Adipocyte (in vitro differentiated cells): ENCODE results near the gene DHRSX.
A peak's percentile ranks its signal among the peaks of the same experiment; 100 is the strongest.
"Not testable (repeated sequence)": the region's sequence is repeated elsewhere in the genome, so short reads cannot be mapped to it uniquely, and the experiment has no call there.

Experiments
- DNase-seq: peaks from one replicate; pipeline ENCODE4 v3.0.0-alpha.2; 2015; ENCODE audit warnings: low read depth
- H3K27me3 ChIP-seq: replicated peaks from 2 replicates; pipeline ENCODE4 v1.7.0; 2013; ENCODE audit warnings: mild to moderate bottlenecking, low read length, moderate library complexity; ENCODE audit not compliant: control insufficient read depth, insufficient read depth
- H3K36me3 ChIP-seq: 2 replicates; pipeline ENCODE4 v1.7.0; 2013; ENCODE audit warnings: low read length, mild to moderate bottlenecking, moderate library complexity; ENCODE audit not compliant: control insufficient read depth, insufficient read depth, severe bottlenecking
- H3K4me1 ChIP-seq: 2 replicates; pipeline ENCODE4 v1.7.0; 2013; ENCODE audit warnings: mild to moderate bottlenecking, low read length, moderate library complexity; ENCODE audit not compliant: control insufficient read depth, insufficient read depth
- H3K4me3 ChIP-seq: 2 replicates; pipeline ENCODE4 v1.7.0; 2013; ENCODE audit warnings: mild to moderate bottlenecking, low read length, moderate library complexity
- H3K9ac ChIP-seq: 2 replicates; pipeline ENCODE4 v1.7.0; 2013; ENCODE audit warnings: mild to moderate bottlenecking, low read length, moderate library complexity
- H3K9me3 ChIP-seq: 2 replicates; pipeline ENCODE4 v1.7.0; 2013; ENCODE audit warnings: mild to moderate bottlenecking, low read length, moderate library complexity; ENCODE audit not compliant: control insufficient read depth

The DHRSX gene

DNA sequence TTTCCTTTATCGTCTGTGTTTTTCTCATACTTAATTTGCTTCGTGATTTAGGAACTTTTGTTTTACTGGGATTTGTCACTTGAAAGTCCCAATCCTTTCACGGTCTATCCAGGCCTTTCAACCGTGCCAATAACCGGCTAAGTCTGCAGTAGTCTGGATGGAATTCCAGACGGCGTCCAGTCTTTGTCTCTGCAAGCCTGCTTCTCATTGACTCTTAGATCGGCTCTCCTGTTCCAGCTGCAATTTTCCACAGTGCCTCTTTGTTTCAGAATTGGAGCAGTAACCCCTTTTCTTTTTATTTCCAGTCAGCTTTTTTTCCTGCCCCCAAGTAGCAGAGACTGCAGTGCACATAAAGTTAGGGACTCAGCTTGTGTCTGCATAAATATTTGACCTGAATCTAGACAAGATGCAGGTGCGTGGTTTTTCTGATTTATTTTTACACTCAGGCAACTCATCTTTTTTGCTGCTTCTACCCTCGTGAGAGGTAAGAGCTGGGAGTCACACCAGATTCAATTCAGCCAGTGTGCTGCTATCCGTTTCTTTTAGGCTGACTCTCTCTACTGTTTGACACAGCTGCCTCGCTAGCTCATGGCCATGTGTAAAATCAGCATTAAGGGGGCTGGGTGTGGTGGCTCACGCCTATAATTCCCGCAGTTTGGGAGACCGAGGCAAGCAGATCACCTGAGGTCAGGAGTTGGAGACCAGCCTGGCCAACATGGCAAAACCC lies 37.4 kb upstream of the DHRSX start:
- peak; percentile 7 for DNase-seq
- Histone ChIP-seq H3K36me3 (no peaks in the 10 kb centered on the region), H3K9ac (no peak overlapping the region), H3K27me3 (peaks cover 36% of the 10 kb centered on the region), H3K4me1 (no peaks in the 10 kb centered on the region), H3K9me3 (no peaks in the 10 kb centered on the region), H3K4me3 (no peak overlapping the region)

GRCh38 chrX:2536974-2537373 lies 36.2 kb upstream of the DHRSX start:
- H3K9me3 ChIP-seq = no peaks in the 10 kb centered on the region
- no peak for DNase-seq
- H3K36me3 ChIP-seq = no peaks in the 10 kb centered on the region
- H3K9ac ChIP-seq = no peak overlapping the region
- peaks cover 37% of the 10 kb centered on the region for H3K27me3 ChIP-seq
- no peaks in the 10 kb centered on the region for H3K4me1 ChIP-seq
- no peak overlapping the region for H3K4me3 ChIP-seq

- no peak for DNase-seq
- no peaks in the 10 kb centered on the region for H3K36me3 ChIP-seq
- H3K9ac ChIP-seq = no peak overlapping the region
- no peaks in the 10 kb centered on the region for H3K4me1 ChIP-seq
- H3K27me3 ChIP-seq = peaks cover 34% of the 10 kb centered on the region
- H3K4me3 ChIP-seq = no peak overlapping the region
- no peaks in the 10 kb centered on the region for H3K9me3 ChIP-seq
These were observed 35.4 kb upstream of the DHRSX start for GRCh38 chrX:2536141-2536540.

DNA sequence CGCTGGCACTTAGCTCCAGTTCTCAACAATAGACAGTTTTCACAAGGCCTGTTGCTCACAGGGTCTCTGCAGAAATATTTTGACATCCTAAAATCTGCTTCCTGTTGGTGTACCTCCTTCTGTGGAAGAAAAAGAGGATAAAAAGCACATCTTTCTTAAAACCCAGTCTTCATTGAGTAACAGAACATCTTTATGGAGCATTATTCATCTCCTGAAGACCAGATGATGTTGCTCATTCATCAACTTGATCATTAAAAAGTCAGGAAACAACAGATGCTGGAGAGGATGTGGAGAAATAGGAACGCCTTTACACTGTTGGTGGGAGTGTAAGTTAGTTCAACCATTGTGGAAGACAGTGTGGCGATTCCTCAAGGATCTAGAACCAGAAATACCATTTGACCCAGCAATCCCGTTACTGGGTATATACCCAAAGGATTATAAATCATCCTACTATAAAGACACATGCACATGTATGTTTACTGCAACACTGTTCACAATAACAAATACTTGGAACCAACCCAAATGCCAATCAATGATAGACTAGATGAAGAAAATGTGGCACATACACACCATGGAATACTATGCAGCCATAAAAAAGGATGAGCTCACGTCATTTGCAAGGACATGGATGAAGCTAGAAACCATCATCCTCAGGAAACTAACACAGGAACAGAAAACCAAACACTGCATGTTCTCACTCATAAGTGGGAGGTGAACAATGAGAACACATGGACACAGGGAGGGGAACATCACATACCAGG lies 33.7 kb upstream of the DHRSX start:
- H3K4me1 ChIP-seq, DNase-seq, H3K4me3 ChIP-seq, H3K9ac ChIP-seq, H3K9me3 ChIP-seq, H3K36me3 ChIP-seq: not testable (repeated sequence)
- H3K27me3 ChIP-seq = peaks cover 31% of the 10 kb centered on the region

GRCh38 chrX:2533424-2533823 lies 32.6 kb upstream of the DHRSX start:
- no peaks in the 10 kb centered on the region for H3K36me3 ChIP-seq
- no peaks in the 10 kb centered on the region for H3K9me3 ChIP-seq
- no peaks in the 10 kb centered on the region for H3K4me1 ChIP-seq
- H3K9ac ChIP-seq = no peak overlapping the region
- no peak overlapping the region for H3K4me3 ChIP-seq
- peaks cover 27% of the 10 kb centered on the region for H3K27me3 ChIP-seq
- DNase-seq = no peak

DNA sequence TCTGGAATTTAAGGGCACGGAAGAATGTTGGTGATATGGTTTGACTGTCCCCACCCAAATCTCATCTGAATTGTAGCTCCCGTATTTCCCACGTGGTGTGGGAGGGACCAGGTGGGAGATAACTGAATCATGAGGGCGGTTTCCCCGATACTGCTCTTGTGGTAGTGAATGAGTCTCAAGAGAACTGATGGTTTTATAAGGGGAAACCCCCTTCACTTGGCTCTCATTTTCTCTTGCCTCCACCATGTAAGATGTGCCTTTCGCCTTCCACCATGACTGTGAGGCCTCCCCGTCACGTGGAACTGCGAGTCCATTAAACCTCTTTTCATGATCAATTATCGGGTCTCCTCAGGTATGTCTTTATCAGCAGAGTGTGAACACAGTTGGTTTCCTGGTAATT lies 25.6 kb upstream of the DHRSX start:
- no peak for DNase-seq

DNA sequence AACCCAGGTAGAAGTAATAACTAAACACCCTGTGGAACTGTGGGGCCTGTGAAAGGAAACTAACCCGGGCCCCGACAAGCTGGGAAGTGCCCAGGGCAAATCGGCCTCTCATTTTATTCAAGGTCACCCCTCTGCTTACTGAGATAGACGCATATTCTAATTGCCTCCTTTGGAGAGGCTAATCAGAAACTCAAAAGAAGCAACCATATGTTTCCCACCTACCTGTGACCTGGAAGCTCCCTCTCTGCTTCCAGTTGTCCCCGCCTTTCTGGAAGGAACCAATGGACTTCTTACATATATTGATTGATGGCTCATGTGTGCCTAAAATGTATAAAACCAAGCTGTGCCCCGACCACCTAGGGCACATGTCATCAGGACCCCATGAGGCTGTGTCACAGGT lies 23.1 kb upstream of the DHRSX start:
- Histone ChIP-seq H3K36me3 (no peaks in the 10 kb centered on the region), H3K4me1 (no peaks in the 10 kb centered on the region), H3K27me3 (peaks cover 26% of the 10 kb centered on the region), H3K9me3 (no peaks in the 10 kb centered on the region), H3K9ac (no peak overlapping the region), H3K4me3 (no peak overlapping the region)
- no peak for DNase-seq

More for the DNA sequence above, 25.6 kb upstream of the DHRSX start:
- Histone ChIP-seq H3K27me3 (peaks cover 26% of the 10 kb centered on the region), H3K36me3 (no peaks in the 10 kb centered on the region), H3K4me3 (no peak overlapping the region), H3K9ac (no peak overlapping the region), H3K4me1 (no peaks in the 10 kb centered on the region), H3K9me3 (no peaks in the 10 kb centered on the region)

DNA sequence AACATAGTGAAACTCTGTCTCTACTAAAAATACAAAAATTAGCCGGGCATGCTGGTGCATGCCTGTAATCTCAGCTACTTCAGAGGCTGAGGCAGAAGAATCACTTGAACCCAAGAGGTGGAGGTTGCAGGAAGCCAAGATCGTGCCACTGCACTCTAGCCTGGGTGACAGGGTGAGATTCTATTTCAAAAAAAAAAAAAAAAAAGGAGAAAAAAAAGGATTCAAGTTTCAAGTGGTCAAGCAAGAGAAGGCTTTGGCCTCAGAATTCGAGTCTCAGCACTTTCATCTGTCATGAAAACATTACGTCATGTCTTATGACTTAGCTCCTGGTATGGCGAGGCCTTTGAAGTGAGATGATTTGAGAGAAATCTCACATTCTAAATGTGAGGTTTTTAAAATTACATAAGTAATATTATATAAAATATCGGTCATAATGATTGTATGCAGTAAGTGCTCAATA lies 21.2 kb upstream of the DHRSX start:
- no peaks in the 10 kb centered on the region for H3K36me3 ChIP-seq
- no peak for DNase-seq
- H3K9ac ChIP-seq = no peak overlapping the region
- no peaks in the 10 kb centered on the region for H3K4me1 ChIP-seq
- no peaks in the 10 kb centered on the region for H3K9me3 ChIP-seq
- H3K4me3 ChIP-seq = no peak overlapping the region
- H3K27me3 ChIP-seq = peaks cover 22% of the 10 kb centered on the region

GRCh38 chrX:2521092-2521926 lies 20.5 kb upstream of the DHRSX start:
- peaks cover 22% of the 10 kb centered on the region for H3K27me3 ChIP-seq
- no peaks in the 10 kb centered on the region for H3K9me3 ChIP-seq
- no peak overlapping the region for H3K9ac ChIP-seq
- no peak overlapping the region for H3K4me3 ChIP-seq
- no peak for DNase-seq
- H3K4me1 ChIP-seq = no peaks in the 10 kb centered on the region
- H3K36me3 ChIP-seq = no peaks in the 10 kb centered on the region

- Histone ChIP-seq H3K9ac (no peak overlapping the region), H3K9me3 (no peaks in the 10 kb centered on the region), H3K27me3 (peaks cover 19% of the 10 kb centered on the region), H3K36me3 (no peaks in the 10 kb centered on the region), H3K4me3 (no peak overlapping the region), H3K4me1 (no peaks in the 10 kb centered on the region)
- no peak for DNase-seq
These were observed 19.8 kb upstream of the DHRSX start for GRCh38 chrX:2520539-2520938.

- not testable (repeated sequence) for H3K36me3 ChIP-seq, H3K9me3 ChIP-seq, H3K9ac ChIP-seq, DNase-seq, H3K4me3 ChIP-seq, H3K4me1 ChIP-seq
- peaks cover 12% of the 10 kb centered on the region for H3K27me3 ChIP-seq
These were observed 18.9 kb upstream of the DHRSX start for GRCh38 chrX:2519638-2520037.
